Heart left ventricle (tissue), 13 donors: Measurements from ENCODE around the gene CFAP299.

Source experiments
- CTCF ChIP-seq, 12 donors: fragments of 200-600 bp; sonication (generic) in 4 of 12; IDR thresholded peaks; one replicate each; pipeline versions ENCODE4 v1.5.0 to v1.8.0; 2018 to 2022; ENCODE audit warnings: antibody characterized with exemption in 12 of 12, mild to moderate bottlenecking in 5 of 12
- POLR2A ChIP-seq, 2 donors: fragments of 450-650 bp; IDR thresholded peaks; one replicate each; pipeline ENCODE4 v1.6.1; 2017; ENCODE audit warnings: antibody characterized with exemption in 2 of 2, mild to moderate bottlenecking in 2 of 2, moderate library complexity in 2 of 2
- donor health status: ischemic (EF 13 %, LVEDD 7.1; RV severe dilation, severe dysfunction).
- donor health status: DM: no; HTN: yes; CAD: no.
- donor health status: DM: no; HTN: no; CAD: no.
- donor health status: ischemic (EF 25% LVEDD 6.9; RV normal size, moderate dysfunction).
- donor health status: ischemic (EF 25% LVEDD 5.7; RV mildly dilated, moderate dysfunction).
- donor health status: ischemic (EF 35%, LVEDD 5.7; RV mildly dilated, moderate dysfunction).
- donor health status: nonischemic (EF 11% LVEDD 7.7; RV severe dilation, severe dysfunction).
- donor health status: DM: yes; HTN: yes; CAD: no.
- donor health status: PGD.
- donor health status: ischemic (EF 29% LVEDD 5.4; RV normal size, mild dysfunction).
- donor health status: nonischemic (EF 23%, LVEDD 6.1; RV moderate dilation, normal function).

DNA sequence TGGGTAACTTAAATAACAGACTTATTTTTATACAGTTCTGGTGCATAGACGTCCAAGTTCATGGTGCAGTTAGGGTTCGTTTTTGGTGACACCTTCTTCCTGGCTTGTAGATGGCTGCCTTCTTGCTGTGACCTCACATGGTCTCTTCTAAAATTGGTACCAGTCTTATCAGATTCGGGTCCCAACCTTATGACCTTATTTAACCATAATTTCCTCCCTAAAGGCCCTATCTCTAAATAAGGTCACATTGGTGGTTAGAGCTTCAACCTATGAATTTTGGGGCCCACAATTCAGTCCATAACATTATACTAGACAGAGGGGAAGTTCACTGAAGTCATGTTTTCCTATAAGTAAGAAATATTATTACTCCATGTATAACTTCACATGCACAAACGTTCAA is 128.0 kb downstream of the CFAP299 start:
- TF ChIP-seq CTCF (IDR thresholded peaks at IDR 0.05): no peak
- TF ChIP-seq POLR2A (IDR thresholded peaks at IDR 0.05): no peak
